Fibroblast of mammary gland (primary cell): Measurements from ENCODE around the gene SLC17A8.
"Not testable (repeated sequence)": the region's sequence is repeated elsewhere in the genome, so short reads cannot be mapped to it uniquely, and the experiment has no call there.

Source experiments
- DNase-seq: peaks from one replicate; pipeline ENCODE4 v3.0.0-alpha.2; 2010; ENCODE audit warnings: low read depth
- H3K4me3 ChIP-seq: 2 replicates; pipeline ENCODE4 v1.5.1; 2011; ENCODE audit warnings: low read depth, mild to moderate bottlenecking, low read length, moderate library complexity; ENCODE audit not compliant: control insufficient read depth
- CTCF ChIP-seq: conservative IDR thresholded peaks from 2 replicates; pipeline ENCODE4 v1.5.1; 2011; ENCODE audit warnings: low read depth, low read length, inconsistent platforms; ENCODE audit not compliant: control insufficient read depth, insufficient read depth

Gene SLC17A8

GRCh38 chr12:100356644-100357223 is at the start of gene SLC17A8:
Gene SLC17A8 (plus strand): TSS chr12:100357074. CDS start chr12:100357392, 318 bp downstream.
- no peak within 1 kb of the TSS for H3K4me3 ChIP-seq
- DNase-seq = no peak
- no peak for TF ChIP-seq CTCF

GRCh38 chr12:100308138-100308537 is 48.7 kb upstream of the SLC17A8 start:
- not testable (repeated sequence) for H3K4me3 ChIP-seq, DNase-seq

- no peak overlapping the region for H3K4me3 ChIP-seq
- TF ChIP-seq CTCF = no peak
- no peak for DNase-seq
Observed at GRCh38 chr12:100311317-100311716, 45.6 kb upstream of the SLC17A8 start.

- no peak for DNase-seq
- TF ChIP-seq CTCF = no peak
- H3K4me3 ChIP-seq = no peak overlapping the region
Observed at GRCh38 chr12:100317371-100317770, 39.5 kb upstream of the SLC17A8 start.

GRCh38 chr12:100324498-100324897 is 32.4 kb upstream of the SLC17A8 start:
- DNase-seq = no peak
- TF ChIP-seq CTCF = no peak
- H3K4me3 ChIP-seq = no peak overlapping the region

GRCh38 chr12:100326208-100326607 is 30.7 kb upstream of the SLC17A8 start:
- no peak overlapping the region for H3K4me3 ChIP-seq
- no peak for DNase-seq
- no peak for TF ChIP-seq CTCF

GRCh38 chr12:100329800-100330199 is 27.1 kb upstream of the SLC17A8 start:
- no peak for DNase-seq
- no peak for TF ChIP-seq CTCF
- no peak overlapping the region for H3K4me3 ChIP-seq

- no peak overlapping the region for H3K4me3 ChIP-seq
- TF ChIP-seq CTCF = no peak
- no peak for DNase-seq
Observed at GRCh38 chr12:100331871-100332270, 25.0 kb upstream of the SLC17A8 start.
